HG02678 (cell line): ENCODE results near the gene CARMIL1.

ENCODE experiments used
- ATAC-seq: cut with Tn5 transposase; IDR thresholded peaks from one replicate; pipeline ENCODE4 v1.9.1; 2021; ENCODE audit warnings: mild to moderate bottlenecking, moderate library complexity; ENCODE audit not compliant: unreplicated experiment

The CARMIL1 gene

GRCh38 chr6:25306379-25306778 is 27.2 kb downstream of the CARMIL1 start:
- no peak for ATAC-seq

GRCh38 chr6:25307805-25308494 is 28.8 kb downstream of the CARMIL1 start:
- ATAC-seq, result no peak

DNA sequence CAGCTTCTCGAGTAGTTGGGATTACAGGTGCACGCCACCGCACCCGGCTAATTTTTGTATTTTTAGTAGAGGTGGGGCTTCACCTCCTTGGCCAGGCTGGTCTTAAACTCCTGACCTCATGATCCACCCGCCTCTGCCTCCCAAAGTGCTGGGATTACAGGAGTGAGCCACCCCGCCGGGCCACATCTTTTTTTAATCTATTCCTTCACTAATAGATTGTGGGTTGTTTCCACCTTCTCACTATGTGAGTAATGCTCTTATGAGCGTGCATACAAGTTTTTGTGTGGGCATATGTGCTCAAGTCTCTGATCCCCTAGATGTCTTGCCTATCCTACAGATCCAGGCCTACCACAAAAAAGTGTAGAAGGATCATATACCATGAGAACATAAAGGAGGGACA is 30.7 kb downstream of the CARMIL1 start:
- no peak for ATAC-seq

GRCh38 chr6:25311331-25311840 is 32.2 kb downstream of the CARMIL1 start:
- no peak for ATAC-seq

DNA sequence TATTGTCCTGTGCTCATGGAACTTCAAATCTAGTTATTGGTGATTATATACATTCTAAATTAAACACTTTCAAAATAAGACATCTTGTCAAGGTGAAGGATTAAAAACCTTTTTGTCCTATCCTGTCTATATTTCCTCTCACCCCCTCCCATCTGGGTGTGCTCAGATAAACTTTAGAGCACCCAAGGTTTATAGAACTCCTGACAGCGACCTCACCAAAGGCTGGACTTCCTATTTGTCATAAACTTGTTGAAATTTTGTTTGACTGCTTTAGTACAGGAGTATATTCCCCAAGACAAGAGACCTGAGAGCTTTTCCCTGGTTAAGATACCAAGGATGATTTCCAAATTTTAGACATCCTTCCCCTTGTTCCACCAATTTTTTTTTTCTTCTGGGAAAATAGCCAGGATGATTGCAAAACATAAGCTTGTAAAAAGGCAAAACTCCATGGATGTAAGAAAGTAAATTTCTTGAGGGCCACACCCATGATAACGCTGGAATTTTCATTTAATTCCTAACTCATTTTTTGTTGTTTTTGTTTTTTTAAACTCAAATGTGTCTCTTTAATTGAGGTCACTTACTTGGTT is 33.0 kb downstream of the CARMIL1 start:
- no peak for ATAC-seq

- ATAC-seq, result no peak
Observed at GRCh38 chr6:25312703-25313102, 33.5 kb downstream of the CARMIL1 start.

DNA sequence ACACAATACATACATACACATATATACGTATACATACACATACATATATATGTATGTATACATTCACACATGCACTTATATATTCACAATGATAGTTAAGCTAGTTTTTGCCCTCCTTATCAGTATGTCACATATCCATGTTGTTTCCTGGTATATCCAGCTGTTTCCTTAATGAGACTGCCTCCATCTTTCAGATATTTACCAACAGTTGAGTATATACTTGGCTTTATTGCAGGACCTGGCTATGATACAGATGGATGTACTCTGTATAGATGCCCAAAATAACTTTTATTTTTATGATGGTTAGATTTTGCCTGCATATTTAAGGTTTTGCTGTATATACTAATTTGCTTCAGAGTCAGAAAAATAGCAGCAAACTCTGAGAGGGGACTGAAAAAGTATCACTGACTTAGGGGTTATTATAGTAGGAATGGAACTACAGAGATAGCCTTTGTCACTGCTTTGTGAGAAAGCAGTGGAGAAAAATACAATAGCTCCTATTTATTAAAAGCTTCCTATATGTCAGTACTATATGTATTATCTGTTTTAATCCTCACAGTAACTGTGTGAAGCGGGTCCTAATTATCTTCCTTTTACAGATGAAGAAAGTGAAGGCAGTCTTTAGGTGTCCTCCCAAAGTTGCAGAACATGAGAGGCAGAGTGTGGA is 35.5 kb downstream of the CARMIL1 start:
- no peak for ATAC-seq

GRCh38 chr6:25315194-25316177 is 36.3 kb downstream of the CARMIL1 start:
- no peak for ATAC-seq

DNA sequence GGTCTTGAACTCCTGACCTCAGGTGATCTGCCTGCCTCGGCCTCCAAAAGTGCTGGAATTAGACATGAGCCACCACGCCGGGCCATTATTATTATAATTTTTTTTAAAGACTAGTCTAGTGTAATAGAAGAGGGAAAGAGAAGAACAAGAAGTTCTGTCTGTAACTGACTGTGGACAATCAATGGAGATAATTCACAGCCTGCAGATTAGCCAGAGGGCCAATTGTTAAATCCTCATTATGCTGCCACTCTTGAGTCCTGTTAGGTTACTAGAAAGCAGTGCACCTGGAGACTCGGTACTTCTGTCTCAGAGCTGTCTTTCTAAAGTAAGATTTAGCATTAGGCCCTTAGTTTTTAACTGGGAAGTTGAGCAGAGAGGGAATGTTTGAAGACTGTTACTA is 37.5 kb downstream of the CARMIL1 start:
- ATAC-seq, result no peak

- ATAC-seq, result no peak
Observed at GRCh38 chr6:25318589-25318988, 39.4 kb downstream of the CARMIL1 start.

DNA sequence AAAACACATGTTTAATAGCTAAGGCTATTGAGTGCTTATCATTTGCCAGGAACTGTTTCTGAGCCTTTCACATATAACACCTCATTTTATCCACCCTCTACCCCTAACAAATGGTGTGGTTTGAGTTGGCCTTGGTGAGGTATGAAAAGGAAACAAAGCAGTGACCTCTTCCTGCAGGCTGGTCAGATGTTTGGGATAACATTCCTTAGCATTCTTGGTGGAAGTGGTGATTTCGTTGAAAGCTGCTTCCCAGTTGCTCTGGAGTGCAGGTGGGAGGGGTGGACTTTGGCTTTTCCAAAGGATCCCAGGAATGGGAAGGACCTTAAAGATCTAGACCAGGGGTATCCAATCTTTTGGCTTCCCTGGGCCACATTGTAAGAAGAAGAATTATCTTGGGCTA is 41.3 kb downstream of the CARMIL1 start:
- no peak for ATAC-seq

DNA sequence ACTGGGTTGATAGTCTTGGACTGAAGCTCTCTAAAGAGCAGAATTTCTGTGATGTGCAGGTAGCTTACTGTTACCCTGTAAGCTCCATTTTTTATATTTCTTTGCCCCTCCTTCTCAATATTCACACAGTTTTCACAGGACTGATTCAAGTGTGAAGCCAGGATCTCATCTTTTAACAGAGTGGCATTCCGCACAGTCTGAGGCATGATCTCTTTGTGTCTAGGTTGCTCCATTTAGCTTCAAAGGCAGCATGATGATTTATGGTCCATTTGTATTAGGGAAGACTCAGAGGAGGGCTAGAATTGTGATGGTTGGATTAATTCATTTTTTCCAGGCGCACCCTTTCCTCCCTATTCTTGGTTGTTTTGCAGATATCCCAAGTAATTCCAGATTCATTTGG is 43.5 kb downstream of the CARMIL1 start:
- no peak for ATAC-seq

DNA sequence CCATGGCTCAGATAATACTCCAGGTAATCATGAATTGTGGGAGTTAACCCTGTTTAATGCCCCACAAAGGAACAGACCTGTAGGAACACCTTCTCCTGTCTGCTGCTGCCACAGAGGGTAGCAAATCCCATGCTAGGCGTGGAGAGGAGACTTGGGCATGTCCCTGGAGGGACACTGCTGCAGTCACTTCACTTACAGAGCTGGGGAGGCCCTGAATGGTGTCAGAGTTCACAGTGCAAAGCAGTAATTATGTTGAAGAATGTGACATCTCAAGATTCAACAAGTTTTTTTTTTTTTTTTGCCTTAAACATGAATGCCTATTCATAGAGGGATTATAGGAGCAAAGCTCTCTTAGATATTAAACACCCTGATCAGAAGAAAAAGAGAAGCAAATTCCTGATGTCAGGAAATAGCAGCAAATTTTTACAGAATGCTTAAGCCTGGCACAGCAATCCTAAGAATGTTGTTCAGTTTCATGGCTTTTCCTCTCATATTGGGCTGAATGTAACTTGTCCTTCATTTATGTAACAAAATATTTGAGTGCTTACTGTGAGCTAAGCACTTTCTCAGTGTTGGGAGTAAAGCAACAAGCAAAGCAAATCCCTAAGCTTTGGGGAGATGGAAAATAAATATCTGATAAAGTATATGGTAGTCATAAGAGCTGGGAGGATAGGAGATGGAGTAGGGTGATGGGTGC is 45.0 kb downstream of the CARMIL1 start:
- ATAC-seq, result no peak

DNA sequence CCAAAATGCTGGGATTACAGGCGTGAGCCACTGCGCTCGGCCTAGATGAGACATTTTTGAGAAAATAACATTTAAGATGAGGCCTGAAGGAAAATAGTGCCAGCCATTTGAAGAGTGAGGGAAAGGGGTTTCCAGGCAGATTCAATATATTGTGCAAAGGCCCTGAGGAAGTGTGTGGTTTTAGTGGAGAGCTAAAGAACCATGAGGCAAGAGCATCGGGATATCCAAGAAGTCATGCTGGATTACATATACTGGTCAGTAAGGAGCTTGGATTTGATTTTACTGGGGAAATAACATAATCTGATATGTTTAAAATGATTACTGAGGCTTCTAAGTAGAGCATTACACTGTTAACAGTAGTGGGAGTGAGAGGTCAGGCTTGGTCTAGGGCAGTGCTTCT is 47.0 kb downstream of the CARMIL1 start:
- ATAC-seq, result no peak

DNA sequence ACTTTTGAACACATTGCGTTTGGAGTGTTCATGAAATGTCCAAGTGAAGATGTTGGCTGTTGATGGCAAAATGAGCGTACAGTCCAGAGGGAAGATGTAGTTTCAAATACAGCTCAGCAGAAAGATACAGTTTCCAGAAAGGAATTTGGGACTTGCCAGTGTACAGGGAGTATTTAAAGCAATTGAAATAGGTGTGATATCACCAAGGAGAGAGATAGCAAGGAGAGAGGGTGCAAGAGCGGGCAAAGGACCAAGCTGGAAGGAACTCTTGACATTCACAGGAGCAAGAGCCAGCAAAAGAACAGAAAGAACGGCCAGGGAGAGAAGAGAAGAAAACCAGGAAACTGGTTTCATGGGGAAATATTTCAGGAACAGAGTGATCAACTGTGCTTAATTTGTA is 47.8 kb downstream of the CARMIL1 start:
- no peak for ATAC-seq

DNA sequence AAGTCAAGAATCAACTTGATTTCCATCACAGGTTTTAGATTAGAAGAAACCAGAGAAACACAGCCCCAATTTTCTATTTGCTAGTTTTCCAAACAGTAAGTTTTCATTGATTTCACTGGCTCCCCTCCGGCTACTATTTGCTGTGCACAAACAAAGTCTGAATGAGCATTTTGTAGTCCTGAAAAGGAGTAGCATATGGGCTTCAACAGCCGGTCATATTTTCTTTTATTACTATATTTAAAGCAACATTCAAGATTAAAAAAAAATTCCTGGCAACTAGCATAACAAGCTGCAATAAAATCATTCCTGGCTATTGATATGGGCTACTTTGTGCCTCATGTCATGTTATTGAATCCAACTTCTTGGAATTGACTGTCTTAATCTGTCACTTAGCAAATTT is 48.3 kb downstream of the CARMIL1 start:
- ATAC-seq, result no peak

DNA sequence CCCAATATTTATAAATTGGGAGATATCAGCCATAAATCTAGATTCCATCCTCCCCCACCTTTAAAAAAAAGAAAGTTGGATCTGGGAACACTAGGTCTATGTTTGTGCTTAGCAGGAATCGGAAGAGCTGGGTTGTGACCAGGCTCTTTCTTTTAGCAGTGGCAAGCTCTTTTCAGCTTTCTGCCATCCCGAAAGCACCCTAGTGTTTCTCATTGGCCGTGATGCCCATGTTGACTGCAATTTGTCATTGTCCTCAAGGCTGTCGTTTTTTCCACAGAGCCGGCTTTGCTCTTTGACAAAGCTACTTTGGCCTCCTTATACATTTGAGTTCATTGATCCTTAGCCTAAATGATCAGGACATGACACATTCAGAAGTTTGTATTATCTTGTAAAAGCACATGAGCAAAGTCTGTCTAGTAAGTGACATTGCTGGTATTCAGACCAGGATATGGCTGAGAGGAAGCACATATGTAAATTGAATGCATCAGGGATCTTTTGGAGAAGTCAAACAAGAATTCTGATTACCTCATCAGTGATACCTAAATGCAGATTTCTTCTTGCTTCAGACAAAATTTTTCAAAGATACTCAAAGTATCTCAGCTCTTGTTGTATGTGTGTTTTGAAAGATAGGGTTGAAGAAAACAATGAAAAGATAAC is 50.1 kb downstream of the CARMIL1 start:
- ATAC-seq, result no peak

DNA sequence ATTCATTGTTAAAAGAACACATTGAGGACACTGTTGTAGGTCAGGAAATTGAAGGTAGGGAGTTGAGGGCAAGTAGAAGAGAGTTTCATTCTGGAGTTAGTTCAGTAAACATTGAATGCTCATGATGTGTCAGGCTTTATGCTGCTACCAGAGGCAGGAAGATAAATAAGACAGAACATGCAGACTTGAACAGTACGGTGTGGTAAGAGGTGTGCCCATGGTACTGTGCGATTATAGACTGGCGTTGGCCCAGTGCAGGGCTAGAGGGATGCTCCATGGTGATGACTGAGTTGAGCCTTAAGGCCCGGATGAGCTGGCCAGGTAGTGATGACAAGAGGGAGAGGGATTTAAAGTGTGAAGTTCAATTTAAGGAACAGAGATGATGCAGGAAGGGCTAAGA is 50.8 kb downstream of the CARMIL1 start:
- ATAC-seq, result no peak

- ATAC-seq, result no peak
Observed at GRCh38 chr6:25330796-25331685, 51.9 kb downstream of the CARMIL1 start.
